Measurements from ENCODE around the gene TBC1D16.

DNA sequence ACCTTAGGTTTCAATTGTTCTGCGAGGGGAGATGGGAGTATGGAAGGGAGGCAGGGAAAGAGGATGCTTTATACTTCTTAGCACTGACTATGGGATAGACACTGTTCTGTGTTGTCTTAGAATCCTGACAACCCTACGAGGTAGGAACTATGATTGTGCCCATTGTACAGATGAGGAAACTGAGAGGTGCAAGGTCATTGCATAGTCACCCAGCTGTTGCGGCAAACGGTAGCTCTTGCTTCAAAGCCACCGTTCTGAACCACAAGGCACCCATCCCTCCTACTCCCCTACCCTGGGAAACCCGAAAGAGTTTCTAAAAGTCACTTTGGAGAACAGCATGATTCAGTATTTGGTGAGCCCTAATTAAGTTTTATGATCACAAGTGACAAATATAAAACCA is 8.3 kb upstream of the TBC1D16 start:
- TF ChIP-seq, protein P1, sequence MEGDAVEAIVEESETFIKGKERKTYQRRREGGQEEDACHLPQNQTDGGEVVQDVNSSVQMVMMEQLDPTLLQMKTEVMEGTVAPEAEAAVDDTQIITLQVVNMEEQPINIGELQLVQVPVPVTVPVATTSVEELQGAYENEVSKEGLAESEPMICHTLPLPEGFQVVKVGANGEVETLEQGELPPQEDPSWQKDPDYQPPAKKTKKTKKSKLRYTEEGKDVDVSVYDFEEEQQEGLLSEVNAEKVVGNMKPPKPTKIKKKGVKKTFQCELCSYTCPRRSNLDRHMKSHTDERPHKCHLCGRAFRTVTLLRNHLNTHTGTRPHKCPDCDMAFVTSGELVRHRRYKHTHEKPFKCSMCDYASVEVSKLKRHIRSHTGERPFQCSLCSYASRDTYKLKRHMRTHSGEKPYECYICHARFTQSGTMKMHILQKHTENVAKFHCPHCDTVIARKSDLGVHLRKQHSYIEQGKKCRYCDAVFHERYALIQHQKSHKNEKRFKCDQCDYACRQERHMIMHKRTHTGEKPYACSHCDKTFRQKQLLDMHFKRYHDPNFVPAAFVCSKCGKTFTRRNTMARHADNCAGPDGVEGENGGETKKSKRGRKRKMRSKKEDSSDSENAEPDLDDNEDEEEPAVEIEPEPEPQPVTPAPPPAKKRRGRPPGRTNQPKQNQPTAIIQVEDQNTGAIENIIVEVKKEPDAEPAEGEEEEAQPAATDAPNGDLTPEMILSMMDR (IDR thresholded peaks at IDR 0.05) = no peak
- no peak for TF ChIP-seq POLR2A (IDR thresholded peaks at IDR 0.05)
